A549 (cell line): Measurements from ENCODE around the gene SGPL1. TPM values are rescaled to one million over a fixed set of nuclear protein-coding genes. Genes with fewer than 3 reads are reported as not detected.

Experiments
- ATAC-seq, 2 experiments: fragments of 200-7000 bp in 1 of 2; fragments of >200 bp in 1 of 2; cut with Nextera tagmentation in 1 of 2; cut with Tn5 transposase in 1 of 2; 3 replicates each; pipeline versions ENCODE4 v1.8.0 to v1.9.1; 2018 to 2020; ENCODE audit warnings: mild to moderate bottlenecking in 1 of 2, moderate library complexity in 1 of 2
- CTCF ChIA-PET: fragments of 300-600 bp; sonication (Branson Sonifier 250); formaldehyde crosslinking; extraction: SDS; loops from one replicate; lab custom pipeline; 2021; ENCODE audit warnings: antibody characterized with exemption, inconsistent platforms; lab: Yijun Ruan, JAX
- POLR2A ChIA-PET: fragments of 350-600 bp; formaldehyde crosslinking; extraction: SDS; loops from one replicate; lab custom pipeline; 2021; ENCODE audit warnings: antibody characterized with exemption, inconsistent platforms; lab: Yijun Ruan, JAX
- DNase-seq, 2 experiments: peaks; one replicate each; pipeline versions ENCODE4 v3.0.0 to v3.0.0-alpha.2; 2011 to 2016; ENCODE audit warnings: low read depth in 1 of 2, low spot score in 1 of 2
- FAIRE-seq: peaks from 2 replicates; lab custom pipeline; 2011; peaks lifted over from hg19 to GRCh38; lab: Jason Lieb, UNC
- H3K27ac ChIP-seq, 2 experiments: fragments of >200 bp; sonication (Bioruptor Twin); formaldehyde crosslinking; 3 replicates each; pipeline ENCODE4 v1.5.1; 2016 to 2017
- H3K4me1 ChIP-seq: fragments of >200 bp; sonication (Bioruptor Twin); formaldehyde crosslinking; 3 replicates; pipeline ENCODE4 v1.6.1; 2016
- H3K4me2 ChIP-seq: fragments of >200 bp; sonication (Bioruptor Twin); formaldehyde crosslinking; 3 replicates; pipeline ENCODE4 v1.6.1; 2016
- H3K4me3 ChIP-seq: fragments of >200 bp; sonication (Bioruptor Twin); formaldehyde crosslinking; 3 replicates; pipeline ENCODE4 v1.5.1; 2016
- H3K9me3 ChIP-seq: fragments of >200 bp; sonication (Bioruptor Twin); formaldehyde crosslinking; 3 replicates; pipeline ENCODE4 v1.6.1; 2016
- CHD4 ChIP-seq: fragments of 200-600 bp; sonication (generic); IDR thresholded peaks from 2 replicates; pipeline ENCODE4 v1.6.1; 2016; ENCODE audit warnings: antibody characterized with exemption, mild to moderate bottlenecking, borderline replicate concordance
- MAZ ChIP-seq: fragments of 150-350 bp; IDR thresholded peaks from 2 replicates; pipeline ENCODE4 v1.6.1; 2014; ENCODE audit warnings: antibody characterized with exemption, low read depth, low read length, borderline replicate concordance
- MYC ChIP-seq: IDR thresholded peaks from 2 replicates; pipeline ENCODE4 v1.6.1; 2012; ENCODE audit warnings: mild to moderate bottlenecking, inconsistent platforms, low read length, improper control_type of control experiment, borderline replicate concordance
- NPAS2 ChIP-seq: fragments of 250-450 bp; sonication (Bioruptor Pico); IDR thresholded peaks from 2 replicates; pipeline ENCODE4 v1.8.0; 2022; ENCODE audit warnings: mild to moderate bottlenecking, moderate library complexity, borderline replicate concordance
- PBX3 ChIP-seq: IDR thresholded peaks from 2 replicates; pipeline ENCODE4 v1.6.1; 2012
- PHF8 ChIP-seq: fragments of 200-600 bp; sonication (generic); IDR thresholded peaks from 2 replicates; pipeline ENCODE4 v1.6.1; 2016; ENCODE audit warnings: low read depth, mild to moderate bottlenecking, antibody characterized with exemption, moderate library complexity, borderline replicate concordance
- RCOR1 ChIP-seq: fragments of 150-350 bp; IDR thresholded peaks from 2 replicates; pipeline ENCODE4 v1.6.1; 2014; ENCODE audit warnings: antibody characterized with exemption, low read length, low read depth
- ZFP36 ChIP-seq: fragments of 450-650 bp; IDR thresholded peaks from 2 replicates; pipeline ENCODE4 v1.6.1; 2014; ENCODE audit warnings: borderline replicate concordance; ENCODE audit not compliant: partially characterized antibody
- WGBS: methylation state at CpG from one replicate; pipeline ENCODE4 v1.1.6; 2017; ENCODE audit errors: missing lambda C conversion rate; 5-methylcytosine and 5-hydroxymethylcytosine counted together
- polyA plus RNA-seq, 4 experiments: library from polyadenylated mRNA; depleted of rRNA in 3 of 4; stranded (reverse); fragments of >200 nt; fragmentation: RNase III in 1 of 4; extraction: RNeasy Plus Mini Kit Qiagen cat#74134 plus additional on column Dnase treatment in 1 of 4; gene quantifications; 2 replicates in 3 of 4; 3 replicates in 1 of 4; pipeline ENCODE4 v1.2.3, GENCODE V29; 2011 to 2017
- TF ChIP-seq, protein P1 (sequence below): fragments of 200-600 bp; sonication (generic); IDR thresholded peaks from 2 replicates; pipeline ENCODE4 v1.6.1; 2016; ENCODE audit warnings: antibody characterized with exemption, mild to moderate bottlenecking, moderate library complexity

Gene SGPL1
- polyA plus RNA-seq, 2 of the 4 experiments (the other 2 are of a cell fraction) = 32.2 to 49.8 TPM

DNA sequence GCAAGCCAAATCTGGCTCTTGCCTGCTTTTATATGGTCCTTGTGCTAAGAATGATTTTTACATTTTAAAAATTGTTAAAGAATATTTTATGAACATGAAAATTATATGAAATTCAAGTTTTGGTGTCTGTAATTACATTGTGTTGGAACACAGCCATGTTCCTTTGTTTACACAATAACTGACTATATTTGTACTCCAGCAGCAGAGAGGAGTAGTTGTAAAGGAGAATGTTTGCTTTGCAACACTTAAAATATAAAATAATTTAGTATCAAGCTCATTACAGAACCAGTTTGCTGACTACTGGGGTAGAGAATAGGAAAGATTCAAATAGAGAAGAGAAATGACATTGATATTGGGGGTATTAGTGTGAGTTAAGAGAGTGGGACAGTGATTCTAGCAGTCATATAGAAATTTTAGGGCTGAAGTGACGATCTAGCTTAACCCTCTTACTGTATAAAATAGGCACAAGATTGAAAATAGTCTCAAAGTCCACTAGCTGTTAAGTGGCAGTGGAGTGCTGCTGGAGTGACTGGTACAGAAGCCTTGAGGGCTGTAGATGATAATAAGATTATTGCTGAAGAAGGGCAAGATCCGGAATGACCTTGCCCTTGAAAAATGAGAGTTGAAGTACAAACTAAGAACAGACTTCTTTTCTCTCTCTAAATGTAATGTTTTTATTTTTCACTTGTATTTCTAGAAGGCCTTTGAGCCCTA lies 28.2 kb downstream of the SGPL1 start:
- Histone ChIP-seq H3K9me3 (no peaks in the 10 kb centered on the region), H3K4me2 (no peak overlapping the region), H3K4me1 (peaks cover 7% of the 10 kb centered on the region; the same call in 1 of the 3 replicates), H3K27ac (no peak overlapping the region), H3K4me3 (no peak overlapping the region)
- ATAC-seq (no peak), DNase-seq (no peak), FAIRE-seq (no peak)
- no peak for TF ChIP-seq NPAS2 (CRISPR knock-in tag)
- TF ChIP-seq, protein P1, sequence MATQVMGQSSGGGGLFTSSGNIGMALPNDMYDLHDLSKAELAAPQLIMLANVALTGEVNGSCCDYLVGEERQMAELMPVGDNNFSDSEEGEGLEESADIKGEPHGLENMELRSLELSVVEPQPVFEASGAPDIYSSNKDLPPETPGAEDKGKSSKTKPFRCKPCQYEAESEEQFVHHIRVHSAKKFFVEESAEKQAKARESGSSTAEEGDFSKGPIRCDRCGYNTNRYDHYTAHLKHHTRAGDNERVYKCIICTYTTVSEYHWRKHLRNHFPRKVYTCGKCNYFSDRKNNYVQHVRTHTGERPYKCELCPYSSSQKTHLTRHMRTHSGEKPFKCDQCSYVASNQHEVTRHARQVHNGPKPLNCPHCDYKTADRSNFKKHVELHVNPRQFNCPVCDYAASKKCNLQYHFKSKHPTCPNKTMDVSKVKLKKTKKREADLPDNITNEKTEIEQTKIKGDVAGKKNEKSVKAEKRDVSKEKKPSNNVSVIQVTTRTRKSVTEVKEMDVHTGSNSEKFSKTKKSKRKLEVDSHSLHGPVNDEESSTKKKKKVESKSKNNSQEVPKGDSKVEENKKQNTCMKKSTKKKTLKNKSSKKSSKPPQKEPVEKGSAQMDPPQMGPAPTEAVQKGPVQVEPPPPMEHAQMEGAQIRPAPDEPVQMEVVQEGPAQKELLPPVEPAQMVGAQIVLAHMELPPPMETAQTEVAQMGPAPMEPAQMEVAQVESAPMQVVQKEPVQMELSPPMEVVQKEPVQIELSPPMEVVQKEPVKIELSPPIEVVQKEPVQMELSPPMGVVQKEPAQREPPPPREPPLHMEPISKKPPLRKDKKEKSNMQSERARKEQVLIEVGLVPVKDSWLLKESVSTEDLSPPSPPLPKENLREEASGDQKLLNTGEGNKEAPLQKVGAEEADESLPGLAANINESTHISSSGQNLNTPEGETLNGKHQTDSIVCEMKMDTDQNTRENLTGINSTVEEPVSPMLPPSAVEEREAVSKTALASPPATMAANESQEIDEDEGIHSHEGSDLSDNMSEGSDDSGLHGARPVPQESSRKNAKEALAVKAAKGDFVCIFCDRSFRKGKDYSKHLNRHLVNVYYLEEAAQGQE = no peak
- ChIA-PET CTCF (interaction anchor here (1.2 to 1.9 kb wide), 3 partner anchors 11 to 32 kb away, joined by 3 to 5 read pairs (median 4); no protein-coding TSS in a partner anchor), POLR2A (interaction anchor here (1.9 kb wide), 1 partner anchor 27 kb away, joined by 6 read pairs; no protein-coding TSS in a partner anchor)
- 88% methylated on average over 2 of the region's 2 CpGs for WGBS

- Histone ChIP-seq H3K27ac (no peak overlapping the region), H3K9me3 (no peaks in the 10 kb centered on the region), H3K4me3 (no peak overlapping the region)
- ATAC-seq (no peak), FAIRE-seq (no peak)
- CTCF ChIA-PET = interaction anchor here (0.9 to 1.6 kb wide), 5 partner anchors 10 to 85 kb away, joined by 3 to 6 read pairs (median 4); no protein-coding TSS in a partner anchor
- TF ChIP-seq MYC (no peak), MAZ (no peak), CHD4 (no peak), RCOR1 (no peak)
- TF ChIP-seq, all 56 proteins: peak for 0
- WGBS = 91% methylated on average over 2 of the region's 2 CpGs
- Histone ChIP-seq H3K4me2 (no peak overlapping the region), H3K4me1 (peaks cover 15% of the 10 kb centered on the region; the same call in 2 of the 3 replicates)
- no peak for DNase-seq
- POLR2A ChIA-PET = no interaction called here
Measured at GRCh38 chr10:70845256-70845655, 29.5 kb downstream of the SGPL1 start.

DNA sequence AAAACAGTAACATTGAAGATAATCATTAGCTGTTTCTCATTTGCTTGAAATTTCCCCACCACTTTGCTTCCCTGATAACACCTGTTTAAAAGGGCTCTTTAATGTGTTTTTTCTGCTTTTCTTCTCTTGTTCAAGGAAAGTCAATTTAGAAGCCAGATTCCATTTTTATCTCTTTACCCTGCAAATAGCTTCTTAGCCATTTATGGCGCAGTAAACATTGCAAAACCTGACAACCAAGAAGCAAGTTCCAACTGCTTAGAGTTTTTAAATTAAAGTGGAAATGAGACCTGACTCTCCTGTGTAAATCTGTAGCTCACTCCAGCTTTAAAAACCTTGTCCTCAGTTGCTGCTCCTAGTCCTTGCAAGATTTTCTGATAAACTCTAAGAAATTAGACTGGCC lies 30.1 kb downstream of the SGPL1 start:
- WGBS = 97% methylated on average over 1 of the region's 1 CpG
- ATAC-seq (no peak), FAIRE-seq (no peak), DNase-seq (no peak)
- Histone ChIP-seq H3K9me3 (no peaks in the 10 kb centered on the region), H3K4me2 (no peak overlapping the region), H3K27ac (no peak overlapping the region), H3K4me3 (no peak overlapping the region)
- POLR2A ChIA-PET = no interaction called here
- CTCF ChIA-PET = interaction anchor here (0.9 to 1.6 kb wide), 7 partner anchors 9 to 86 kb away, joined by 3 to 6 read pairs (median 4); no protein-coding TSS in a partner anchor
- TF ChIP-seq PHF8 (no peak), CHD4 (no peak)
- TF ChIP-seq, all 56 proteins: peak for 0
- peaks cover 15% of the 10 kb centered on the region; the same call in 2 of the 3 replicates for H3K4me1 ChIP-seq

GRCh38 chr10:70846795-70847194 lies 31.0 kb downstream of the SGPL1 start:
- peaks cover 15% of the 10 kb centered on the region; the same call in 2 of the 3 replicates for H3K4me1 ChIP-seq
- CTCF ChIA-PET = interaction anchor here (0.6 to 1.5 kb wide), 4 partner anchors 10 to 547 kb away, joined by 3 to 6 read pairs (median 5); no protein-coding TSS in a partner anchor

More at GRCh38 chr10:70846795-70847194, 31.0 kb downstream of the SGPL1 start:
- Histone ChIP-seq H3K4me3 (no peak overlapping the region), H3K4me2 (no peak overlapping the region), H3K9me3 (no peaks in the 10 kb centered on the region), H3K27ac (no peak overlapping the region)
- WGBS = 90% methylated on average over 2 of the region's 2 CpGs
- POLR2A ChIA-PET = no interaction called here
- FAIRE-seq (no peak), ATAC-seq (no peak), DNase-seq (no peak)
- no peak for TF ChIP-seq PBX3
- no peak for TF ChIP-seq ZFP36
